ENCODE data around the gene C2CD4C.

GRCh38 chr19:399370-399769 is 9.6 kb downstream of the C2CD4C start:
- TF ChIP-seq YY1 (IDR thresholded peaks at IDR 0.05; ENCODE audit: insufficient read depth, insufficient read length) (no peak), SUZ12 (IDR thresholded peaks at IDR 0.05; ENCODE audit: extremely low read depth, insufficient read depth, insufficient read length) (no peak), ZNF274 (IDR thresholded peaks at IDR 0.05; ENCODE audit: low read depth, low read length) (no peak)
